SK-N-MC (cell line): ENCODE data around the gene UIMC1.
A peak's percentile ranks its signal among the peaks of the same experiment; 100 is the strongest.

Experiments used
- DNase-seq: peaks from one replicate; pipeline ENCODE4 v3.0.0-alpha.2; 2011; ENCODE audit warnings: low read depth, low spot score
- H3K27ac ChIP-seq: fragments of 200-600 bp; sonication (generic); 2 replicates; pipeline ENCODE4 v1.5.1; 2016; ENCODE audit warnings: mixed run types
- H3K36me3 ChIP-seq: fragments of 200-600 bp; sonication (generic); 2 replicates; pipeline ENCODE4 v1.6.1; 2017; ENCODE audit warnings: antibody characterized with exemption, low read length, mixed read lengths; ENCODE audit not compliant: insufficient read depth
- H3K4me3 ChIP-seq: fragments of 200-600 bp; sonication (generic); 2 replicates; pipeline ENCODE4 v1.5.1; 2016
- H3K9ac ChIP-seq: fragments of 200-600 bp; sonication (generic); 2 replicates; pipeline ENCODE4 v1.8.0; 2017; ENCODE audit warnings: mixed run types, mixed read lengths; ENCODE audit not compliant: insufficient read length
- H3K9me3 ChIP-seq: fragments of 200-600 bp; sonication (generic); 2 replicates; pipeline ENCODE4 v1.6.1; 2017; ENCODE audit warnings: low read depth, mild to moderate bottlenecking, antibody characterized with exemption, low read length, moderate library complexity, mixed read lengths
- EZH2 ChIP-seq: fragments of 200-600 bp; sonication (generic); IDR thresholded peaks from one replicate; pipeline ENCODE4 v1.6.1; 2017; ENCODE audit warnings: antibody characterized with exemption
- FOXP2 ChIP-seq: optimal IDR thresholded peaks from 2 replicates; pipeline ENCODE3; 2011; ENCODE audit warnings: mild to moderate bottlenecking, moderate library complexity; ENCODE audit not compliant: insufficient read depth; ENCODE audit errors: extremely low read length, control extremely low read depth
- POLR2AphosphoS5 ChIP-seq: IDR thresholded peaks from 2 replicates; pipeline ENCODE4 v1.6.1; 2012; ENCODE audit warnings: mild to moderate bottlenecking, low read depth, low read length, borderline replicate concordance

UIMC1 gene

GRCh38 chr5:177036921-177037320, 30.3 kb upstream of the UIMC1 start:
- Histone ChIP-seq H3K27ac (no peak overlapping the region), H3K4me3 (no peak overlapping the region), H3K9me3 (no peaks in the 10 kb centered on the region), H3K36me3 (peaks cover 43% of the 10 kb centered on the region), H3K9ac (no peak overlapping the region)
- no peak for TF ChIP-seq EZH2
- no peak for TF ChIP-seq FOXP2
- TF ChIP-seq POLR2AphosphoS5, result no peak
- no peak for DNase-seq

GRCh38 chr5:177036443-177036842, 29.9 kb upstream of the UIMC1 start:
- Histone ChIP-seq H3K36me3 (peaks cover 43% of the 10 kb centered on the region), H3K9me3 (no peaks in the 10 kb centered on the region), H3K27ac (no peak overlapping the region), H3K4me3 (no peak overlapping the region), H3K9ac (no peak overlapping the region)
- no peak for DNase-seq
- TF ChIP-seq POLR2AphosphoS5 (no peak), FOXP2 (no peak), EZH2 (no peak)

- Histone ChIP-seq H3K9me3 (no peaks in the 10 kb centered on the region), H3K4me3 (no peak overlapping the region), H3K36me3 (peaks cover 42% of the 10 kb centered on the region), H3K9ac (no peak overlapping the region), H3K27ac (no peak overlapping the region)
- TF ChIP-seq EZH2, result no peak
- TF ChIP-seq POLR2AphosphoS5, result no peak
- TF ChIP-seq FOXP2, result no peak
- no peak for DNase-seq
Measured at GRCh38 chr5:177035976-177036375, 29.4 kb upstream of the UIMC1 start.

GRCh38 chr5:177029498-177029897, 22.9 kb upstream of the UIMC1 start:
- Histone ChIP-seq H3K9ac (no peak overlapping the region), H3K27ac (no peak overlapping the region), H3K9me3 (no peaks in the 10 kb centered on the region), H3K36me3 (peaks cover 65% of the 10 kb centered on the region), H3K4me3 (no peak overlapping the region)
- no peak for DNase-seq
- TF ChIP-seq EZH2, result no peak

GRCh38 chr5:177027665-177028064, 21.1 kb upstream of the UIMC1 start:
- Histone ChIP-seq H3K9ac (no peak overlapping the region), H3K36me3 (peaks cover 59% of the 10 kb centered on the region), H3K4me3 (no peak overlapping the region), H3K27ac (no peak overlapping the region), H3K9me3 (no peaks in the 10 kb centered on the region)
- TF ChIP-seq FOXP2 (no peak), EZH2 (no peak), POLR2AphosphoS5 (no peak)
- DNase-seq, result no peak

DNA sequence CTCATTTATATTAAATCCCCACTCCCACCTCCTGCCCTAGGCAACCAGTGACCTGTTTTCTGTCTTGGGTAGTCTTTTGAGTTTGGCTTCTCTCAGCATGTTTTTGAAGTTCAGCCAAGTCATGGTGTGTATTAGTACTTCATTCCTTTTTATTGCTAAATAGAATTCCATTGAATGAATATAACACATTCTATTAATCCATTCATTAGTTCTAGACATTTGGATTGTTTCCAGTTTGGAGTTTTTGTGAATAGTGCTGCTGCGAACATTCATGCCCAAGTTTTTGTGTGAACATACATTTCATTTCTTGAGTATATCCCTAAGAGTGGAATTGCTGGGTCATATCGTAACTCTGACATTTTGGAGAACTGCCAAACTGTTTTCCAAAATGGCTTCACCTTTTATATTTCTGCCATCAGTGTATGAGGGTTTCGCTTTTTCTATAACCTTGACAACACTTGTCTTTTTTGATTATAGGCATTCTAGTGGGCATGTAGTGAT, 18.6 kb upstream of the UIMC1 start:
- DNase-seq, result no peak

GRCh38 chr5:177024559-177024958, 18.0 kb upstream of the UIMC1 start:
- H3K9ac ChIP-seq, result no peak overlapping the region
- no peak for TF ChIP-seq EZH2
- TF ChIP-seq POLR2AphosphoS5, result no peak
- no peak for TF ChIP-seq FOXP2
- H3K27ac ChIP-seq, result peak overlapping the region; percentile 27; the same call in 1 of the 2 replicates
- H3K9me3 ChIP-seq, result no peaks in the 10 kb centered on the region
- H3K36me3 ChIP-seq, result peaks cover 33% of the 10 kb centered on the region
- DNase-seq, result no peak
- peak overlapping the region; percentile 24 for H3K4me3 ChIP-seq

More for the DNA sequence above, 18.6 kb upstream of the UIMC1 start:
- Histone ChIP-seq H3K36me3 (peaks cover 39% of the 10 kb centered on the region), H3K4me3 (peak overlapping the region; percentile 24; the same call in 1 of the 2 replicates), H3K27ac (peak overlapping the region; percentile 27; the same call in 1 of the 2 replicates), H3K9ac (no peak overlapping the region), H3K9me3 (no peaks in the 10 kb centered on the region)
- TF ChIP-seq FOXP2 (no peak), EZH2 (no peak), POLR2AphosphoS5 (no peak)

GRCh38 chr5:177023303-177023664, 16.7 kb upstream of the UIMC1 start:
- Histone ChIP-seq H3K4me3 (peak overlapping the region; percentile 97), H3K27ac (peak overlapping the region; percentile 21; the same call in 1 of the 2 replicates), H3K9ac (peak overlapping the region; percentile 96), H3K9me3 (no peaks in the 10 kb centered on the region), H3K36me3 (peaks cover 24% of the 10 kb centered on the region)
- no peak for DNase-seq
- TF ChIP-seq FOXP2 (no peak), POLR2AphosphoS5 (no peak)
